Activated naive CD8-positive, alpha-beta T cell treated with anti-CD3 and anti-CD28 coated beads, Interleukin-2, amount 10 ng/mL, durations not matched to agents 7 days and 5 days (primary cell): ENCODE data around the gene CGA. TPM values are rescaled to one million over a fixed set of nuclear protein-coding genes. Genes with fewer than 3 reads are reported as not detected.
"Not testable (repeated sequence)": the region's sequence is repeated elsewhere in the genome, so short reads cannot be mapped to it uniquely, and the experiment has no call there.

Source experiments
- ATAC-seq: fragments of 150-1000 bp; cut with Tn5 transposase; one replicate; pipeline ENCODE4 v1.10.0; 2021; ENCODE audit warnings: low read depth, moderate library complexity
- POLR2A ChIA-PET: fragments of 350-600 bp; sonication (Branson Sonifier 250); formaldehyde crosslinking; loops from one replicate; lab custom pipeline; 2021; ENCODE audit warnings: antibody characterized with exemption; lab: Charles Lee
- DNase-seq: peaks from one replicate; pipeline ENCODE4 v3.0.0; 2021
- H3K27ac Mint-ChIP-seq: one replicate; pipeline ENCODE4 v1.8.0; 2022; ENCODE audit warnings: mild to moderate bottlenecking, mixed read lengths
- H3K27me3 Mint-ChIP-seq: one replicate; pipeline ENCODE4 v1.8.0; 2022; ENCODE audit warnings: mild to moderate bottlenecking, moderate library complexity, mixed read lengths
- H3K36me3 Mint-ChIP-seq: one replicate; pipeline ENCODE4 v1.8.0; 2021; ENCODE audit warnings: mild to moderate bottlenecking, mixed read lengths
- H3K4me1 Mint-ChIP-seq: one replicate; pipeline ENCODE4 v1.8.0; 2021; ENCODE audit warnings: mixed read lengths
- H3K4me3 Mint-ChIP-seq: one replicate; pipeline ENCODE4 v1.8.0; 2022; ENCODE audit warnings: mild to moderate bottlenecking, moderate library complexity, mixed read lengths
- H3K9me3 Mint-ChIP-seq: one replicate; pipeline ENCODE4 v1.8.0; 2021; ENCODE audit warnings: mixed read lengths
- total RNA-seq, 2 experiments: library from RNA; stranded (reverse); gene quantifications; one replicate each; pipeline ENCODE4 v1.2.3, GENCODE V29; 2021

The CGA gene
- not detected for total RNA-seq

- no peaks in the 10 kb centered on the region for H3K36me3 Mint-ChIP-seq
- H3K27ac Mint-ChIP-seq: no peak within 1 kb of the TSS
- DNase-seq: no peak
- no peaks in the 10 kb centered on the region for H3K4me1 Mint-ChIP-seq
- ATAC-seq: no peak
- no peak within 1 kb of the TSS for H3K4me3 Mint-ChIP-seq
- POLR2A ChIA-PET: no interaction called here
- peaks cover 23% of the 10 kb centered on the region for H3K27me3 Mint-ChIP-seq
- H3K9me3 Mint-ChIP-seq: no peaks in the 10 kb centered on the region
Measured at GRCh38 chr6:87095087-87095509, at the start of gene CGA. TSS of gene CGA (minus strand) at chr6:87095106. CDS start at chr6:87088200, 6,906 bp downstream.

GRCh38 chr6:87139927-87140326, 45.0 kb upstream of the CGA start:
- peaks cover 42% of the 10 kb centered on the region for H3K27me3 Mint-ChIP-seq
- H3K4me1 Mint-ChIP-seq, H3K27ac Mint-ChIP-seq, POLR2A ChIA-PET, ATAC-seq, H3K36me3 Mint-ChIP-seq, H3K4me3 Mint-ChIP-seq, DNase-seq, H3K9me3 Mint-ChIP-seq: not testable (repeated sequence)

- Mint-ChIP-seq H3K4me3 (no peak overlapping the region), H3K36me3 (peaks cover 4% of the 10 kb centered on the region), H3K4me1 (peaks cover 2% of the 10 kb centered on the region), H3K27me3 (peaks cover 42% of the 10 kb centered on the region), H3K9me3 (peaks cover 5% of the 10 kb centered on the region), H3K27ac (no peak overlapping the region)
- DNase-seq (no peak), ATAC-seq (no peak)
- POLR2A ChIA-PET: no interaction called here
Measured at GRCh38 chr6:87139236-87139635, 44.3 kb upstream of the CGA start.

GRCh38 chr6:87136963-87137362, 42.1 kb upstream of the CGA start:
- Mint-ChIP-seq H3K9me3 (peaks cover under 1% of the 10 kb centered on the region), H3K27ac (no peak overlapping the region), H3K4me3 (no peak overlapping the region), H3K4me1 (peaks cover 2% of the 10 kb centered on the region), H3K36me3 (no peaks in the 10 kb centered on the region), H3K27me3 (peaks cover 24% of the 10 kb centered on the region)
- DNase-seq (no peak), ATAC-seq (no peak)
- POLR2A ChIA-PET: no interaction called here

- Mint-ChIP-seq H3K9me3 (peaks cover 3% of the 10 kb centered on the region), H3K4me3 (no peak overlapping the region), H3K4me1 (no peaks in the 10 kb centered on the region), H3K27me3 (peaks cover 27% of the 10 kb centered on the region), H3K27ac (no peak overlapping the region), H3K36me3 (no peaks in the 10 kb centered on the region)
- no peak for DNase-seq
- POLR2A ChIA-PET: no interaction called here
- ATAC-seq: no peak
Measured at GRCh38 chr6:87127737-87128136, 32.8 kb upstream of the CGA start.

- peaks cover 2% of the 10 kb centered on the region for H3K9me3 Mint-ChIP-seq
- DNase-seq: no peak
Measured at GRCh38 chr6:87126501-87126900, 31.6 kb upstream of the CGA start.

GRCh38 chr6:87124074-87124473, 29.2 kb upstream of the CGA start:
- POLR2A ChIA-PET: no interaction called here
- ATAC-seq (no peak), DNase-seq (no peak)
- H3K27ac Mint-ChIP-seq: no peak overlapping the region
- no peaks in the 10 kb centered on the region for H3K36me3 Mint-ChIP-seq
- peaks cover 36% of the 10 kb centered on the region for H3K27me3 Mint-ChIP-seq
- peaks cover 2% of the 10 kb centered on the region for H3K9me3 Mint-ChIP-seq
- H3K4me3 Mint-ChIP-seq: no peak overlapping the region
- no peaks in the 10 kb centered on the region for H3K4me1 Mint-ChIP-seq

More at GRCh38 chr6:87126501-87126900, 31.6 kb upstream of the CGA start:
- no peak overlapping the region for H3K4me3 Mint-ChIP-seq
- H3K27ac Mint-ChIP-seq: no peak overlapping the region
- peaks cover 34% of the 10 kb centered on the region for H3K27me3 Mint-ChIP-seq
- no peaks in the 10 kb centered on the region for H3K36me3 Mint-ChIP-seq
- POLR2A ChIA-PET: interaction anchor here (0.7 kb wide), 1 partner anchor 30 kb away, joined by 4 read pairs; no protein-coding TSS in a partner anchor
- H3K4me1 Mint-ChIP-seq: no peaks in the 10 kb centered on the region
- no peak for ATAC-seq

GRCh38 chr6:87122477-87122876, 27.6 kb upstream of the CGA start:
- H3K4me3 Mint-ChIP-seq: no peak overlapping the region
- peaks cover 40% of the 10 kb centered on the region for H3K27me3 Mint-ChIP-seq
- POLR2A ChIA-PET: no interaction called here
- H3K27ac Mint-ChIP-seq: no peak overlapping the region
- H3K9me3 Mint-ChIP-seq: peaks cover 2% of the 10 kb centered on the region
- DNase-seq: no peak
- no peaks in the 10 kb centered on the region for H3K4me1 Mint-ChIP-seq
- no peak for ATAC-seq
- H3K36me3 Mint-ChIP-seq: no peaks in the 10 kb centered on the region

- Mint-ChIP-seq H3K36me3 (no peaks in the 10 kb centered on the region), H3K27ac (no peak overlapping the region), H3K4me3 (no peak overlapping the region), H3K27me3 (peaks cover 30% of the 10 kb centered on the region), H3K4me1 (no peaks in the 10 kb centered on the region), H3K9me3 (peaks cover 2% of the 10 kb centered on the region)
- no peak for DNase-seq
- POLR2A ChIA-PET: no interaction called here
- no peak for ATAC-seq
Measured at GRCh38 chr6:87118054-87118453, 23.1 kb upstream of the CGA start.

GRCh38 chr6:87116922-87117321, 22.0 kb upstream of the CGA start:
- Mint-ChIP-seq H3K4me3 (no peak overlapping the region), H3K27ac (no peak overlapping the region), H3K27me3 (peaks cover 26% of the 10 kb centered on the region), H3K9me3 (no peaks in the 10 kb centered on the region), H3K4me1 (no peaks in the 10 kb centered on the region), H3K36me3 (no peaks in the 10 kb centered on the region)
- POLR2A ChIA-PET: no interaction called here
- DNase-seq: no peak
- ATAC-seq: no peak

GRCh38 chr6:87115402-87116135, 20.7 kb upstream of the CGA start:
- POLR2A ChIA-PET: no interaction called here
- no peak for ATAC-seq
- no peak for DNase-seq
- Mint-ChIP-seq H3K4me3 (no peak overlapping the region), H3K27ac (no peak overlapping the region), H3K9me3 (no peaks in the 10 kb centered on the region), H3K27me3 (peaks cover 24% of the 10 kb centered on the region), H3K4me1 (no peaks in the 10 kb centered on the region), H3K36me3 (no peaks in the 10 kb centered on the region)

GRCh38 chr6:87110636-87111035, 15.7 kb upstream of the CGA start:
- POLR2A ChIA-PET: no interaction called here
- Mint-ChIP-seq H3K27ac (no peak overlapping the region), H3K27me3 (peaks cover 14% of the 10 kb centered on the region), H3K9me3 (no peaks in the 10 kb centered on the region), H3K36me3 (no peaks in the 10 kb centered on the region), H3K4me3 (no peak overlapping the region), H3K4me1 (no peaks in the 10 kb centered on the region)
- no peak for ATAC-seq
- no peak for DNase-seq

GRCh38 chr6:87105823-87106222, 10.9 kb upstream of the CGA start:
- ATAC-seq: no peak
- no peak for DNase-seq
- POLR2A ChIA-PET: no interaction called here
- Mint-ChIP-seq H3K27ac (no peak overlapping the region), H3K36me3 (no peaks in the 10 kb centered on the region), H3K4me3 (no peak overlapping the region), H3K4me1 (no peaks in the 10 kb centered on the region), H3K27me3 (peaks cover 9% of the 10 kb centered on the region), H3K9me3 (no peaks in the 10 kb centered on the region)

GRCh38 chr6:87104667-87105066, 9.8 kb upstream of the CGA start:
- peaks cover 7% of the 10 kb centered on the region for H3K27me3 Mint-ChIP-seq
- no peaks in the 10 kb centered on the region for H3K4me1 Mint-ChIP-seq
- POLR2A ChIA-PET: no interaction called here
- no peak for ATAC-seq
- H3K36me3 Mint-ChIP-seq: no peaks in the 10 kb centered on the region
- no peak overlapping the region for H3K4me3 Mint-ChIP-seq
- no peaks in the 10 kb centered on the region for H3K9me3 Mint-ChIP-seq
- no peak overlapping the region for H3K27ac Mint-ChIP-seq
- DNase-seq: no peak
